DMS153 treated with DMSO at 0.1 percent for 48 hours (cell line): Measurements from ENCODE around the gene CLBA1.
"Not testable (repeated sequence)": the region's sequence is repeated elsewhere in the genome, so short reads cannot be mapped to it uniquely, and the experiment has no call there.

ENCODE experiments used
- DNase-seq: peaks from one replicate; lab custom pipeline; 2025; ENCODE audit not compliant: unreplicated experiment; lab: John Stamatoyannopoulos, UW

The CLBA1 gene

GRCh38 chr14:104985675-104986486, at the start of gene CLBA1:
CLBA1 (plus strand) TSS chr14:104985788; CDS start chr14:104986432, 644 bp downstream.
- peak; percentile 18 for DNase-seq

GRCh38 chr14:104935955-104936354, 49.6 kb upstream of the CLBA1 start:
- DNase-seq: no peak

GRCh38 chr14:104936361-104937155, 49.0 kb upstream of the CLBA1 start:
- no peak for DNase-seq

- no peak for DNase-seq
These were observed 48.4 kb upstream of the CLBA1 start for GRCh38 chr14:104937161-104937560.

GRCh38 chr14:104937694-104938365, 47.8 kb upstream of the CLBA1 start:
- no peak for DNase-seq

GRCh38 chr14:104938436-104938835, 47.2 kb upstream of the CLBA1 start:
- DNase-seq: no peak

GRCh38 chr14:104938960-104939359, 46.6 kb upstream of the CLBA1 start:
- no peak for DNase-seq

GRCh38 chr14:104939666-104940410, 45.8 kb upstream of the CLBA1 start:
- no peak for DNase-seq

- DNase-seq: no peak
These were observed 45.0 kb upstream of the CLBA1 start for GRCh38 chr14:104940526-104941150.

GRCh38 chr14:104941508-104942365, 43.9 kb upstream of the CLBA1 start:
- DNase-seq: no peak

GRCh38 chr14:104942586-104942985, 43.0 kb upstream of the CLBA1 start:
- no peak for DNase-seq

GRCh38 chr14:104943216-104944015, 42.2 kb upstream of the CLBA1 start:
- not testable (repeated sequence) for DNase-seq

- not testable (repeated sequence) for DNase-seq
These were observed 41.6 kb upstream of the CLBA1 start for GRCh38 chr14:104944016-104944308.

GRCh38 chr14:104944436-104945205, 41.0 kb upstream of the CLBA1 start:
- DNase-seq: not testable (repeated sequence)

GRCh38 chr14:104945266-104945665, 40.3 kb upstream of the CLBA1 start:
- DNase-seq: not testable (repeated sequence)

- not testable (repeated sequence) for DNase-seq
These were observed 39.3 kb upstream of the CLBA1 start for GRCh38 chr14:104945986-104946965.

- not testable (repeated sequence) for DNase-seq
These were observed 38.4 kb upstream of the CLBA1 start for GRCh38 chr14:104947201-104947600.
